Mucosa of descending colon (tissue), 3 donors: ENCODE results near the gene FAM234B. TPM values are rescaled to one million over a fixed set of nuclear protein-coding genes. Genes with fewer than 3 reads are reported as not detected.

Source experiments
- ATAC-seq: fragments of 200-7000 bp; cut with Tn5 transposase; one replicate; pipeline ENCODE4 v1.9.1; 2020; ENCODE audit warnings: mild to moderate bottlenecking, moderate library complexity
- DNase-seq, 3 donors: peaks; one replicate each; pipeline ENCODE4 v3.0.0-alpha.2; 2020
- H3K36me3 ChIP-seq: fragments of 200-600 bp; one replicate; pipeline ENCODE4 v1.8.0; 2021; ENCODE audit warnings: low read depth, mild to moderate bottlenecking
- H3K4me1 ChIP-seq: fragments of 200-600 bp; one replicate; pipeline ENCODE4 v1.8.0; 2021; ENCODE audit warnings: low read depth, mild to moderate bottlenecking
- H3K4me3 ChIP-seq: fragments of 200-600 bp; one replicate; pipeline ENCODE4 v1.8.0; 2021; ENCODE audit warnings: mild to moderate bottlenecking
- H3K9me3 ChIP-seq: fragments of 200-600 bp; one replicate; pipeline ENCODE4 v1.8.0; 2021; ENCODE audit warnings: mild to moderate bottlenecking
- intact Hi-C, 2 donors: fragments of 100-400 bp; cut with DNase I in 1 of 2; cut with micrococcal nuclease in 1 of 2; formaldehyde crosslinking; loops; one replicate each; pipeline versions ENCODE4 v1.11.0 to v1.11.1; 2022; cut with DNase I, micrococcal nuclease
- total RNA-seq, 3 donors: library from RNA; stranded (reverse); fragmentation: NEBNext Ultra II Directional in 2 of 3; extraction: Animal tissue kit (Norgen Biotek cat#: 25700) in 2 of 3; gene quantifications; one replicate each; pipeline versions ENCODE4 v1.2.1 to v1.2.4, GENCODE V29; 2021 to 2023
- TF ChIP-seq, protein P1 (sequence below): fragments of 200-600 bp; IDR thresholded peaks from one replicate; pipeline ENCODE4 v1.8.0; 2022; ENCODE audit warnings: antibody characterized with exemption, mild to moderate bottlenecking
- donor health status: DM: no; HTN: no; CAD: no; lungs with moderate emphysema.
- donor health status: DM: no; HTN: no; CAD: no.
- donor health status: DM: no; HTN: yes; CAD: no.

FAM234B gene
- total RNA-seq, 3 donors from 2014 or later, result 1.4 to 3.4 (median 1.9) TPM

DNA sequence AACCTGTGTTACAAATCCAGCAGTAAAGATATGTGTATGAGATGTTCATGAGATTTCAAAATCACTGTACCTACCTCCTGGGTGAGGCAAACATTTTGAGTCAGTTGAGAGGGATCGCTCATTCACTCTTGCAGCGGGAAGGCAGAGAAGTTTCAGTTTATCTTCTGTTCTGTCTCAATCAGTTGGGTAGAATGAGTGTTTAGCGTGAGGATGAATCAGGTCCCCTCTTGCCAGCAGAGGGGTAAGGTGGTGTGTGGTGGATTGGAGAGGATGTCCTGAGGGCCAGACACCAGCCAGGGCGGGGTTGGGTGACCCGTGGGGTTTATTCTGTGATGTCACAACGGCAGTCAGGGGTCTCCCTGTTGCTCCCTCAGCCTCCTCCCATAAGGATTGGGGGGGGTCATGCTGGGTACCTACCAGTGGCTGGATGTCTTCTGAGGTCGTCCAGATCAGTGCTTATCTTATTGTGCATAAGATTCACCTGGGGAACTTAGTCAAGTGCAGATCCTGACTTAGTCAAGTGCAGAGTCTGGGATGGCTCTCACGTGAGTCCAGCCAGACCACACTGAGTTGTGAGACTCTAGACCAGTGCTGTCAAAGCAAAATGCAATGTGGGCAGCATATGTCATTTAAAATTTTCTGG is 59.3 kb downstream of the FAM234B start, which contains the start of gene GSG1:
Gene GSG1 (minus strand): TSS at position 277 of the 643 bp plus-strand sequence. CDS start 155 bp downstream, at position 122.
- no peaks in the 10 kb centered on the region for H3K36me3 ChIP-seq
- intact Hi-C loops, result loop anchor here in 1 of 2 donors (5.0 kb wide), 1 partner anchor 94 kb away; the partner anchor contains the start of gene EMP1
- no peak for ATAC-seq

DNA sequence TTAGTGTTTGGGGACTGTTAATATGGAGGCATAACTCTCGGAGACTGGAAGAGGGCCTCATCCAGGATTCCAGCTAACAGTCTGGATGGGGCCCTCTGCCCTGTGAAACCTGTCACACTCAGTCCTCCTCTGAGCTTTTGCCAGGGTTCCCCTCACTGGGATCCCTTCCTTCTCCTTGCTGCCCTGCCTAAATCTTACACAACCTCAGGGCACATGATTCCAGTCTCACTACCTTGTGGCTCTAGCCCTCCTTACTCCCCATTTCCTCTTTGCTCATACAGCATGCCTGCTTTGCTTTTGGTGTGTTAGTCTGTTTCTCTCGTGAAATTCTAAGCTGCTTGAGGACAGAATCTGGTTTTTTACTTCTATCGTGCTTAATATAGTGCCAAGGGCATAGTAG is 60.2 kb downstream of the FAM234B start:
- intact Hi-C loops, result loop anchor here in 1 of 2 donors (5.0 kb wide), 1 partner anchor 93 kb away; the partner anchor contains the start of gene EMP1
- Histone ChIP-seq H3K36me3 (no peaks in the 10 kb centered on the region), H3K9me3 (no peaks in the 10 kb centered on the region), H3K4me3 (no peak overlapping the region), H3K4me1 (peaks cover 19% of the 10 kb centered on the region)
- DNase-seq (no peak), ATAC-seq (no peak)
- TF ChIP-seq, protein P1, sequence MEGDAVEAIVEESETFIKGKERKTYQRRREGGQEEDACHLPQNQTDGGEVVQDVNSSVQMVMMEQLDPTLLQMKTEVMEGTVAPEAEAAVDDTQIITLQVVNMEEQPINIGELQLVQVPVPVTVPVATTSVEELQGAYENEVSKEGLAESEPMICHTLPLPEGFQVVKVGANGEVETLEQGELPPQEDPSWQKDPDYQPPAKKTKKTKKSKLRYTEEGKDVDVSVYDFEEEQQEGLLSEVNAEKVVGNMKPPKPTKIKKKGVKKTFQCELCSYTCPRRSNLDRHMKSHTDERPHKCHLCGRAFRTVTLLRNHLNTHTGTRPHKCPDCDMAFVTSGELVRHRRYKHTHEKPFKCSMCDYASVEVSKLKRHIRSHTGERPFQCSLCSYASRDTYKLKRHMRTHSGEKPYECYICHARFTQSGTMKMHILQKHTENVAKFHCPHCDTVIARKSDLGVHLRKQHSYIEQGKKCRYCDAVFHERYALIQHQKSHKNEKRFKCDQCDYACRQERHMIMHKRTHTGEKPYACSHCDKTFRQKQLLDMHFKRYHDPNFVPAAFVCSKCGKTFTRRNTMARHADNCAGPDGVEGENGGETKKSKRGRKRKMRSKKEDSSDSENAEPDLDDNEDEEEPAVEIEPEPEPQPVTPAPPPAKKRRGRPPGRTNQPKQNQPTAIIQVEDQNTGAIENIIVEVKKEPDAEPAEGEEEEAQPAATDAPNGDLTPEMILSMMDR, result no peak

More for the DNA sequence above, 59.3 kb downstream of the FAM234B start, which contains the start of gene GSG1:
- no peak for DNase-seq
- TF ChIP-seq, protein P1, result no peak
- H3K4me1 ChIP-seq, result peaks cover 23% of the 10 kb centered on the region
- no peaks in the 10 kb centered on the region for H3K9me3 ChIP-seq
- no peak within 1 kb of the TSS for H3K4me3 ChIP-seq

DNA sequence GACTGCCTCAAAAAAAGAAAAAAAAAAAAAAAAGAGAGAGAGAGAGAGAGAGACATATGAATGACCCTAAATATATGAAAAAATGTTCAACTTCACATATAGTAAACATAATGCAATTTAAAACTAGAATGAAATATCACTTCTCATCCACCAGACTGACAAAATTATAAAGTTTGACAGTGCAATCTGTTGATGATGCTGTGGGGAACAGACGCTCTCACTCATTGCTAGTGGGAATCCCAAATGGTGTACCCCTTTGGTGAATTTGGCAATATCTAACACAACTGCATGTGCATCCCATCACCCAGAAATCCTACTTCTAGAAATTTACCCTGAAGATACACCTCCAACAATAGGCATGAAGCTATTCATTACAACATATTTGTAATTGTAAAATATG is 61.6 kb downstream of the FAM234B start:
- H3K4me3 ChIP-seq, result no peak overlapping the region

DNA sequence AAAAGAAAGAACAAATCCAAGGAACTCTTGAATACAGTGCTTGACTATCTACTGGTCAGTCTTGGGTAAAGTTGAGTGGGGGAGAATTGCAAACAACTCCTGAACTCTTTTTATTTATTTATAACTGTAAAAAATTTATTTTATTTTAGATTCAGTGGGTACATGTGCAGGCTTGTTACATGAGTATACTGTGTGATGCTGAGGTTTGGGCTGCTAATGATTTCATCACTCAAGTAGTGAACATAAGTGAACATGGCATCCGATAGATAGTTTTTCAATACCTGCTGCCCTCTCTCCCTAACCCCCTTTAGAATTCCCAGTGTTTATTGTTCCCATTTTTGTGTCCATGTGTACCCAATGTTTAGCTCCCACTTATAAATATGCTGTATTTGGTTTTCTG is 62.5 kb downstream of the FAM234B start:
- Histone ChIP-seq H3K4me3 (no peak overlapping the region), H3K4me1 (peaks cover 8% of the 10 kb centered on the region), H3K36me3 (no peaks in the 10 kb centered on the region), H3K9me3 (no peaks in the 10 kb centered on the region)
- DNase-seq, result no peak
- intact Hi-C loops, result no loop called here
- no peak for ATAC-seq
- TF ChIP-seq, protein P1, result no peak

More for the DNA sequence above, 61.6 kb downstream of the FAM234B start:
- peaks cover 15% of the 10 kb centered on the region for H3K4me1 ChIP-seq
- intact Hi-C loops, result no loop called here
- TF ChIP-seq, protein P1, result no peak
- DNase-seq, result no peak
- no peak for ATAC-seq
- no peaks in the 10 kb centered on the region for H3K9me3 ChIP-seq
- no peaks in the 10 kb centered on the region for H3K36me3 ChIP-seq

DNA sequence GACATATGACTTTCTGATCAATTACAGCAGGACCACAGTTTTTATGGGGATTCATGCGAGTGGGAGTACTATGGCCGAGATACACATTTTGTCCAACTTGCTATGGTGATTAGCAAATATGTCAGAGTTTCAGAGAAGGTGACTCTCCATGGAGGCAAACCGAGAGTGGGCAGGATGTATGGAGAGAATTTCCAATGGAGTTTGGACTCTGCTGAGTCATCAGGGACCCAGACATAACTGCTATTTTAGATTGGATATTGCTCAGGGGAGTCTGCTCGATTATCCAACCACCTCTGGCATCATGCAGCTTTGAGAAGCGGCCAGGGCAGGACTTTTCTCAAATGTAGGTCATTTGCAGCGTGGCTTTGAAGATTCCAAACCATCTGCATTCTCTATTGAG is 68.8 kb downstream of the FAM234B start:
- ATAC-seq (no peak), DNase-seq (no peak)
- TF ChIP-seq, protein P1, result no peak

More for the DNA sequence above, 68.8 kb downstream of the FAM234B start:
- Histone ChIP-seq H3K4me3 (no peak overlapping the region), H3K36me3 (no peaks in the 10 kb centered on the region), H3K9me3 (no peaks in the 10 kb centered on the region), H3K4me1 (no peaks in the 10 kb centered on the region)
- intact Hi-C loops, result no loop called here
